WTC11 (cell line): ENCODE measurements around the gene THAP3. TPM values are rescaled to one million over a fixed set of nuclear protein-coding genes. Genes with fewer than 3 reads are reported as not detected.

Experiments
- ATAC-seq: fragments of 200-7000 bp; cut with Tn5 transposase; 2 replicates; pipeline ENCODE4 v1.10.0; 2021; ENCODE audit warnings: mild to moderate bottlenecking, moderate library complexity
- CTCF ChIA-PET: fragments of 300-600 bp; sonication (Branson Sonifier 250); formaldehyde crosslinking; loops from one replicate; lab custom pipeline; 2021; ENCODE audit warnings: antibody characterized with exemption; lab: Charles Lee
- POLR2A ChIA-PET: fragments of 350-600 bp; sonication (Branson Sonifier 250); formaldehyde crosslinking; loops from one replicate; lab custom pipeline; 2021; ENCODE audit warnings: antibody characterized with exemption; lab: Charles Lee
- DNase-seq: peaks from one replicate; pipeline ENCODE4 v3.0.0; 2021; ENCODE audit warnings: low spot score
- H3K27ac Mint-ChIP-seq: 2 replicates; pipeline ENCODE4 v1.8.0; 2021; ENCODE audit warnings: mixed read lengths
- H3K27me3 Mint-ChIP-seq: 2 replicates; pipeline ENCODE4 v1.8.0; 2021; ENCODE audit warnings: low read depth, mild to moderate bottlenecking, moderate library complexity, mixed read lengths
- H3K36me3 Mint-ChIP-seq: 2 replicates; pipeline ENCODE4 v1.8.0; 2021; ENCODE audit warnings: mixed read lengths
- H3K4me1 Mint-ChIP-seq: 2 replicates; pipeline ENCODE4 v1.8.0; 2022; ENCODE audit warnings: mixed read lengths
- H3K4me3 Mint-ChIP-seq: 2 replicates; pipeline ENCODE4 v1.8.0; 2021; ENCODE audit warnings: mild to moderate bottlenecking, moderate library complexity, mixed read lengths
- H3K9me3 Mint-ChIP-seq: 2 replicates; pipeline ENCODE4 v1.8.0; 2021; ENCODE audit warnings: mixed read lengths
- E2F1 ChIP-seq: sonication (generic); formaldehyde crosslinking; IDR thresholded peaks from 2 replicates; pipeline ENCODE4 v1.8.0; 2022; ENCODE audit warnings: mild to moderate bottlenecking, missing genetic modification reagents
- E2F4 ChIP-seq: sonication (generic); formaldehyde crosslinking; IDR thresholded peaks from 2 replicates; pipeline ENCODE4 v1.8.1; 2022; ENCODE audit warnings: low read depth, mild to moderate bottlenecking, moderate library complexity, missing genetic modification reagents, borderline replicate concordance
- ERG ChIP-seq: fragments of 250-450 bp; sonication (Bioruptor Pico); IDR thresholded peaks from 2 replicates; pipeline ENCODE4 v1.8.0; 2021; ENCODE audit warnings: mild to moderate bottlenecking
- IRF1 ChIP-seq: sonication (generic); formaldehyde crosslinking; IDR thresholded peaks from 2 replicates; pipeline ENCODE4 v1.8.0; 2023; ENCODE audit warnings: missing genetic modification reagents
- JAZF1 ChIP-seq: fragments of 250-450 bp; sonication (Bioruptor Pico); IDR thresholded peaks from 2 replicates; pipeline ENCODE4 v1.9.0; 2021; ENCODE audit warnings: moderate library complexity, mild to moderate bottlenecking, inconsistent platforms
- MAX ChIP-seq: sonication (generic); formaldehyde crosslinking; IDR thresholded peaks from 2 replicates; pipeline ENCODE4 v1.8.0; 2022; ENCODE audit warnings: mild to moderate bottlenecking, missing genetic modification reagents
- MYBL2 ChIP-seq: sonication (generic); formaldehyde crosslinking; IDR thresholded peaks from 2 replicates; pipeline ENCODE4 v1.8.1; 2023; ENCODE audit warnings: mild to moderate bottlenecking, moderate library complexity, missing genetic modification reagents
- PRDM15 ChIP-seq: sonication (generic); formaldehyde crosslinking; IDR thresholded peaks from 2 replicates; pipeline ENCODE4 v1.8.0; 2022; ENCODE audit warnings: missing genetic modification reagents
- TP53 ChIP-seq: sonication (generic); formaldehyde crosslinking; IDR thresholded peaks from 2 replicates; pipeline ENCODE4 v1.8.1; 2023; ENCODE audit warnings: mild to moderate bottlenecking, missing genetic modification reagents
- ZMAT4 ChIP-seq: fragments of 250-450 bp; sonication (Bioruptor Pico); IDR thresholded peaks from 2 replicates; pipeline ENCODE4 v1.9.0; 2021; ENCODE audit warnings: mild to moderate bottlenecking
- ZNF232 ChIP-seq: sonication (generic); formaldehyde crosslinking; IDR thresholded peaks from 2 replicates; pipeline ENCODE4 v1.8.0; 2022; ENCODE audit warnings: mild to moderate bottlenecking, missing genetic modification reagents
- ZNF396 ChIP-seq: fragments of 250-450 bp; sonication (Bioruptor Pico); IDR thresholded peaks from 2 replicates; pipeline ENCODE4 v1.8.0; 2021; ENCODE audit warnings: mild to moderate bottlenecking, moderate library complexity, borderline replicate concordance
- ZNF423 ChIP-seq: fragments of 250-450 bp; sonication (Bioruptor Pico); IDR thresholded peaks from 2 replicates; pipeline ENCODE4 v2.1.2; 2022; ENCODE audit warnings: mild to moderate bottlenecking, moderate library complexity
- ZNF512 ChIP-seq: sonication (generic); formaldehyde crosslinking; IDR thresholded peaks from 2 replicates; pipeline ENCODE4 v1.8.1; 2022; ENCODE audit warnings: missing genetic modification reagents, borderline replicate concordance
- ZSCAN18 ChIP-seq: fragments of 250-450 bp; sonication (Bioruptor Pico); IDR thresholded peaks from 2 replicates; pipeline ENCODE4 v2.1.2; 2022; ENCODE audit warnings: mild to moderate bottlenecking, moderate library complexity
- total RNA-seq: library from RNA; stranded (reverse); gene quantifications from 3 replicates; pipeline ENCODE4 v1.2.3, GENCODE V29; 2021

THAP3 gene
- total RNA-seq, 1 experiment from 2014 or later = 14.8 TPM

GRCh38 chr1:6587261-6588005 is 37.2 kb upstream of the THAP3 start:
- peak overlapping the region; percentile 83 for H3K27ac Mint-ChIP-seq
- CTCF ChIA-PET = interaction anchor here (1.5 kb wide), 1 partner anchor 47 kb away, joined by 4 read pairs; no protein-coding TSS in a partner anchor

GRCh38 chr1:6588128-6588892 is 36.4 kb upstream of the THAP3 start:
- Mint-ChIP-seq H3K4me3 (no peak overlapping the region), H3K4me1 (peaks cover 3% of the 10 kb centered on the region; the same call in 1 of the 2 replicates), H3K27me3 (no peaks in the 10 kb centered on the region), H3K36me3 (peaks cover 6% of the 10 kb centered on the region; the same call in 1 of the 2 replicates), H3K9me3 (no peaks in the 10 kb centered on the region), H3K27ac (no peak overlapping the region)
- ChIA-PET POLR2A (interaction anchor here (0.9 kb wide), 1 partner anchor 8 kb away, joined by 3 read pairs; no protein-coding TSS in a partner anchor), CTCF (interaction anchor here (0.8 to 1.5 kb wide), 4 partner anchors 9 to 58 kb away, joined by 3 to 4 read pairs (median 3); partner anchors contain the start of gene ZBTB48)
- ATAC-seq (no peak), DNase-seq (no peak)
- TF ChIP-seq JAZF1 (no peak), MAX (CRISPR knock-in tag) (no peak), ERG (CRISPR knock-in tag) (no peak), E2F4 (no peak), E2F1 (CRISPR knock-in tag) (no peak), ZMAT4 (CRISPR knock-in tag) (no peak), ZSCAN18 (CRISPR knock-in tag) (no peak), TP53 (CRISPR knock-in tag) (no peak), IRF1 (CRISPR knock-in tag) (no peak)

More at GRCh38 chr1:6587261-6588005, 37.2 kb upstream of the THAP3 start:
- POLR2A ChIA-PET = no interaction called here
- peaks cover 3% of the 10 kb centered on the region; the same call in 1 of the 2 replicates for H3K4me1 Mint-ChIP-seq
- DNase-seq (no peak), ATAC-seq (no peak)
- TF ChIP-seq ZNF396 (CRISPR knock-in tag) (no peak), ZNF423 (CRISPR knock-in tag) (no peak), MYBL2 (no peak), PRDM15 (CRISPR knock-in tag) (no peak), ZNF512 (CRISPR knock-in tag) (no peak), ZNF232 (no peak)
- no peaks in the 10 kb centered on the region for H3K27me3 Mint-ChIP-seq
- H3K9me3 Mint-ChIP-seq = no peaks in the 10 kb centered on the region
- H3K36me3 Mint-ChIP-seq = peaks cover 8% of the 10 kb centered on the region; the same call in 1 of the 2 replicates
- H3K4me3 Mint-ChIP-seq = no peak overlapping the region
